Right forelimb (tissue), 1 donor: ENCODE measurements around the gene ZFC3H1.
A peak's percentile ranks its signal among the peaks of the same experiment; 100 is the strongest.
"Not testable (repeated sequence)": the region's sequence is repeated elsewhere in the genome, so short reads cannot be mapped to it uniquely, and the experiment has no call there.

Experiments
- DNase-seq: peaks from one replicate; pipeline ENCODE4 v3.0.0-alpha.2; 2018

ZFC3H1 gene

GRCh38 chr12:71663561-71664410, at the start of gene ZFC3H1, which contains the start of gene THAP2:
Gene ZFC3H1 (minus strand): TSS chr12:71663848. CDS start chr12:71663610, 238 bp downstream.
Gene THAP2 (plus strand): TSS chr12:71664301. CDS start chr12:71664510, 209 bp downstream.
- peak; percentile 93 for DNase-seq

- DNase-seq, result no peak
These were observed 46.9 kb upstream of the ZFC3H1 start for GRCh38 chr12:71710276-71711125.

GRCh38 chr12:71708658-71709057, 45.0 kb upstream of the ZFC3H1 start:
- DNase-seq, result no peak

GRCh38 chr12:71704920-71705319, 41.3 kb upstream of the ZFC3H1 start:
- DNase-seq, result no peak

GRCh38 chr12:71703206-71703605, 39.6 kb upstream of the ZFC3H1 start:
- DNase-seq, result no peak

- DNase-seq, result no peak
These were observed 38.9 kb upstream of the ZFC3H1 start for GRCh38 chr12:71702590-71702989.

GRCh38 chr12:71702181-71702580, 38.5 kb upstream of the ZFC3H1 start:
- not testable (repeated sequence) for DNase-seq

GRCh38 chr12:71695782-71696181, 32.1 kb upstream of the ZFC3H1 start:
- no peak for DNase-seq

- no peak for DNase-seq
These were observed 30.6 kb upstream of the ZFC3H1 start for GRCh38 chr12:71694099-71694820.

- DNase-seq, result not testable (repeated sequence)
These were observed 30.0 kb upstream of the ZFC3H1 start for GRCh38 chr12:71693651-71694050.

GRCh38 chr12:71693126-71693525, 29.5 kb upstream of the ZFC3H1 start:
- no peak for DNase-seq

GRCh38 chr12:71691504-71692129, 28.0 kb upstream of the ZFC3H1 start:
- no peak for DNase-seq

- no peak for DNase-seq
These were observed 25.4 kb upstream of the ZFC3H1 start for GRCh38 chr12:71688961-71689570.

- DNase-seq, result not testable (repeated sequence)
These were observed 23.5 kb upstream of the ZFC3H1 start for GRCh38 chr12:71687172-71687571.

- no peak for DNase-seq
These were observed 23.0 kb upstream of the ZFC3H1 start for GRCh38 chr12:71686658-71687025.

- DNase-seq, result peak; percentile 93
These were observed 22.4 kb upstream of the ZFC3H1 start, which contains the start of gene TMEM19 for GRCh38 chr12:71685914-71686657. Gene TMEM19 (plus strand): TSS chr12:71686082. CDS start chr12:71686681, 599 bp downstream.

GRCh38 chr12:71685312-71685906, 21.8 kb upstream of the ZFC3H1 start:
- no peak for DNase-seq

GRCh38 chr12:71684081-71684480, 20.4 kb upstream of the ZFC3H1 start:
- DNase-seq, result no peak

GRCh38 chr12:71683633-71684032, 20.0 kb upstream of the ZFC3H1 start:
- DNase-seq, result no peak

- no peak for DNase-seq
These were observed 18.8 kb upstream of the ZFC3H1 start for GRCh38 chr12:71682466-71682865.

GRCh38 chr12:71671816-71672215, 8.2 kb upstream of the ZFC3H1 start:
- no peak for DNase-seq
